CD4-positive, alpha-beta T cell treated with Interleukin-10 for 1 hour (primary cell): ENCODE results near the gene TRIM39.
"Not testable (repeated sequence)": the region's sequence is repeated elsewhere in the genome, so short reads cannot be mapped to it uniquely, and the experiment has no call there.

Experiments used
- DNase-seq: peaks from one replicate; pipeline ENCODE4 v3.0.0-alpha.2; 2020

TRIM39 gene

GRCh38 chr6:30369280-30369679 lies 42.6 kb downstream of the TRIM39 start:
- not testable (repeated sequence) for DNase-seq

GRCh38 chr6:30378290-30378937 lies 51.7 kb downstream of the TRIM39 start:
- DNase-seq = no peak

DNA sequence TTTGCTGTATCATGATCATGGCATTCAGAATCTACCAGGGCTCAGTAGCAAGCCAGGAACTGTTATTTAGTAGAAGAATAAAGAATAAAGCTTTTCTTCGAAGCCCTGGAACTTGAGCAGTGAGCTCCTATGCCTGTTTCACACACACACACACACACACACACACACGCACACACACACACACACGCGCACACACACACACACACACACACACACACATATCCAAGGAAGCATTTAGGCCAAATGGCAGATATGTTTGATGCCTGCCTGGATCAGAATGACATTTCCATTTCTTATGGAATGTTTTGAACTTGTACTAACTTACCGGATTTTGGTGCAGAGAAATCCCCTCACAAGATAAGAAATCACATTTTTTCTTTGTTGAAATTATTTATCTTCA lies 53.7 kb downstream of the TRIM39 start:
- DNase-seq = no peak

- DNase-seq = no peak
Measured at GRCh38 chr6:30386166-30386565, 59.4 kb downstream of the TRIM39 start.

DNA sequence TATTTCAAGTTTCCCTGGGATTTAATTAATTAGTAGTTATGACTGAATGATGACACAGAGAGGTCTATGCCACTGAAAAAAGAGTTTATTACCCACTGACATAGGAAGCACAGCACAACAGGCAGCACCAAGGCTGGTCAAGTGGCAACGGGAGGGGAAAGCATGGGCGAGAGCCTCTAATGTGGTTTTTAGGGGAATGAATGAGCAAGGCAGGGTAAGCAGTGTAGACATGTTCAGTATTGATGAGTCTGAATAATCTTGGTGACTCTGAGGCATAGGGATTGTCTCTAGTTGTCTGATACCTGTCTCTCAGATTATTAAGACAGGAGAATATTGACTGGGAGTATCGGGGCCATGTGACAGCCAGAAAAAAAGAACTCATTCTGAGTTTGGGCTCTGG lies 64.5 kb downstream of the TRIM39 start:
- no peak for DNase-seq
